ENCODE results near the gene ANO9.
A peak's percentile ranks its signal among the peaks of the same experiment; 100 is the strongest.

The ANO9 gene

GRCh38 chr11:373716-374551 is 67.9 kb downstream of the ANO9 start:
- no peaks in the 10 kb centered on the region for H3K9me3 ChIP-seq (ENCODE audit: control insufficient read depth in 1 of 2, low read length in 2 of 2)
- H3K4me3 ChIP-seq (ENCODE audit: low read depth in 1 of 2, low read length in 2 of 2) = no peak overlapping the region
- peaks cover 5% of the 10 kb centered on the region for H3K27me3 ChIP-seq (ENCODE audit: low read depth, low read length)
- H3K27ac ChIP-seq (ENCODE audit: low read length) = no peak overlapping the region
- H3K36me3 ChIP-seq (ENCODE audit: control insufficient read depth in 1 of 2, insufficient read depth in 2 of 2, low read length in 2 of 2) = no peaks in the 10 kb centered on the region
- peaks cover 0 to 9% of the 10 kb centered on the region in 2 donors for H3K4me1 ChIP-seq (ENCODE audit: control insufficient read depth in 1 of 2, insufficient read depth in 2 of 2, low read length in 2 of 2)

- no peaks in the 10 kb centered on the region for H3K36me3 ChIP-seq (ENCODE audit: control insufficient read depth in 1 of 2, insufficient read depth in 2 of 2, low read length in 2 of 2)
- peaks cover 0 to 16% of the 10 kb centered on the region in 2 donors for H3K4me1 ChIP-seq (ENCODE audit: control insufficient read depth in 1 of 2, insufficient read depth in 2 of 2, low read length in 2 of 2)
- peaks cover 11% of the 10 kb centered on the region for H3K27me3 ChIP-seq (ENCODE audit: low read depth, low read length)
- no peak overlapping the region for H3K4me3 ChIP-seq (ENCODE audit: low read depth in 1 of 2, low read length in 2 of 2)
- no peak overlapping the region for H3K27ac ChIP-seq (ENCODE audit: low read length)
- H3K9me3 ChIP-seq (ENCODE audit: control insufficient read depth in 1 of 2, low read length in 2 of 2) = no peaks in the 10 kb centered on the region
Measured at GRCh38 chr11:372809-373715, 68.7 kb downstream of the ANO9 start.

- peaks cover 0 to 18% of the 10 kb centered on the region in 2 donors for H3K4me1 ChIP-seq (ENCODE audit: control insufficient read depth in 1 of 2, insufficient read depth in 2 of 2, low read length in 2 of 2)
- no peak overlapping the region for H3K27ac ChIP-seq (ENCODE audit: low read length)
- no peak overlapping the region for H3K4me3 ChIP-seq (ENCODE audit: low read depth in 1 of 2, low read length in 2 of 2)
- no peaks in the 10 kb centered on the region for H3K36me3 ChIP-seq (ENCODE audit: control insufficient read depth in 1 of 2, insufficient read depth in 2 of 2, low read length in 2 of 2)
- peaks cover 13% of the 10 kb centered on the region for H3K27me3 ChIP-seq (ENCODE audit: low read depth, low read length)
- no peaks in the 10 kb centered on the region for H3K9me3 ChIP-seq (ENCODE audit: control insufficient read depth in 1 of 2, low read length in 2 of 2)
Measured at GRCh38 chr11:371716-372590, 69.9 kb downstream of the ANO9 start.

GRCh38 chr11:371051-371450 is 70.8 kb downstream of the ANO9 start:
- peaks cover 0 to 18% of the 10 kb centered on the region in 2 donors for H3K4me1 ChIP-seq (ENCODE audit: control insufficient read depth in 1 of 2, insufficient read depth in 2 of 2, low read length in 2 of 2)
- H3K27ac ChIP-seq (ENCODE audit: low read length) = no peak overlapping the region
- peaks cover 13% of the 10 kb centered on the region for H3K27me3 ChIP-seq (ENCODE audit: low read depth, low read length)

GRCh38 chr11:370070-370941 is 71.5 kb downstream of the ANO9 start:
- no peaks in the 10 kb centered on the region for H3K36me3 ChIP-seq (ENCODE audit: control insufficient read depth in 1 of 2, insufficient read depth in 2 of 2, low read length in 2 of 2)
- no peaks in the 10 kb centered on the region for H3K9me3 ChIP-seq (ENCODE audit: control insufficient read depth in 1 of 2, low read length in 2 of 2)
- no peak overlapping the region for H3K4me3 ChIP-seq (ENCODE audit: low read depth in 1 of 2, low read length in 2 of 2)
- peaks cover 13% of the 10 kb centered on the region for H3K27me3 ChIP-seq (ENCODE audit: low read depth, low read length)
- H3K27ac ChIP-seq (ENCODE audit: low read length) = no peak overlapping the region
- peaks cover 0 to 18% of the 10 kb centered on the region in 2 donors for H3K4me1 ChIP-seq (ENCODE audit: control insufficient read depth in 1 of 2, insufficient read depth in 2 of 2, low read length in 2 of 2)

More at GRCh38 chr11:371051-371450, 70.8 kb downstream of the ANO9 start:
- Histone ChIP-seq H3K36me3 (ENCODE audit: control insufficient read depth in 1 of 2, insufficient read depth in 2 of 2, low read length in 2 of 2) (no peaks in the 10 kb centered on the region), H3K9me3 (ENCODE audit: control insufficient read depth in 1 of 2, low read length in 2 of 2) (no peaks in the 10 kb centered on the region), H3K4me3 (ENCODE audit: low read depth in 1 of 2, low read length in 2 of 2) (no peak overlapping the region)

GRCh38 chr11:369336-370018 is 72.3 kb downstream of the ANO9 start, which contains the start of gene B4GALNT4:
Gene B4GALNT4, plus strand, starts transcription at chr11:369499. Its CDS starts 305 bp downstream, at chr11:369804.
- Histone ChIP-seq H3K9me3 (ENCODE audit: control insufficient read depth in 1 of 2, low read length in 2 of 2) (no peaks in the 10 kb centered on the region), H3K4me1 (ENCODE audit: control insufficient read depth in 1 of 2, insufficient read depth in 2 of 2, low read length in 2 of 2) (peaks cover 0 to 18% of the 10 kb centered on the region in 2 donors), H3K27me3 (ENCODE audit: low read depth, low read length) (peaks cover 13% of the 10 kb centered on the region), H3K4me3 (ENCODE audit: low read depth in 1 of 2, low read length in 2 of 2) (peak within 1 kb of the TSS in 1 of 2 donors; percentile 41), H3K36me3 (ENCODE audit: control insufficient read depth in 1 of 2, insufficient read depth in 2 of 2, low read length in 2 of 2) (no peaks in the 10 kb centered on the region), H3K27ac (ENCODE audit: low read length) (no peak within 1 kb of the TSS)

- Histone ChIP-seq H3K27ac (ENCODE audit: low read length) (no peak overlapping the region), H3K9me3 (ENCODE audit: control insufficient read depth in 1 of 2, low read length in 2 of 2) (no peaks in the 10 kb centered on the region), H3K27me3 (ENCODE audit: low read depth, low read length) (peaks cover 13% of the 10 kb centered on the region), H3K4me3 (ENCODE audit: low read depth in 1 of 2, low read length in 2 of 2) (peak overlapping the region in 1 of 2 donors; percentile 41), H3K36me3 (ENCODE audit: control insufficient read depth in 1 of 2, insufficient read depth in 2 of 2, low read length in 2 of 2) (no peaks in the 10 kb centered on the region), H3K4me1 (ENCODE audit: control insufficient read depth in 1 of 2, insufficient read depth in 2 of 2, low read length in 2 of 2) (peaks cover 0 to 16% of the 10 kb centered on the region in 2 donors)
Measured at GRCh38 chr11:368414-369335, 73.1 kb downstream of the ANO9 start.

GRCh38 chr11:367956-368413 is 73.8 kb downstream of the ANO9 start:
- H3K4me1 ChIP-seq (ENCODE audit: control insufficient read depth in 1 of 2, insufficient read depth in 2 of 2, low read length in 2 of 2) = peaks cover 0 to 15% of the 10 kb centered on the region in 2 donors
- H3K4me3 ChIP-seq (ENCODE audit: low read depth in 1 of 2, low read length in 2 of 2) = no peak overlapping the region
- no peak overlapping the region for H3K27ac ChIP-seq (ENCODE audit: low read length)
- H3K9me3 ChIP-seq (ENCODE audit: control insufficient read depth in 1 of 2, low read length in 2 of 2) = no peaks in the 10 kb centered on the region
- H3K27me3 ChIP-seq (ENCODE audit: low read depth, low read length) = peaks cover 13% of the 10 kb centered on the region
- no peaks in the 10 kb centered on the region for H3K36me3 ChIP-seq (ENCODE audit: control insufficient read depth in 1 of 2, insufficient read depth in 2 of 2, low read length in 2 of 2)
